Activated B cell treated with CpG ODN at 0.5 μM for 24 hours (primary cell): ENCODE data around the gene ACER2. TPM values are rescaled to one million over a fixed set of nuclear protein-coding genes. Genes with fewer than 3 reads are reported as not detected.

Experiments
- ATAC-seq: fragments of 200-7000 bp; cut with Tn5 transposase; one replicate; pipeline ENCODE4 v1.10.0; 2021; ENCODE audit warnings: low read depth, mild to moderate bottlenecking, moderate library complexity
- CTCF ChIA-PET: fragments of 350-600 bp; sonication (Branson Sonifier 250); formaldehyde crosslinking; loops from one replicate; lab custom pipeline; 2021; ENCODE audit warnings: antibody characterized with exemption; lab: Charles Lee
- POLR2A ChIA-PET: fragments of 350-600 bp; sonication (Branson Sonifier 250); formaldehyde crosslinking; loops from one replicate; lab custom pipeline; 2021; ENCODE audit warnings: antibody characterized with exemption; lab: Charles Lee
- DNase-seq: peaks from one replicate; pipeline ENCODE4 v3.0.0; 2022
- H3K27ac Mint-ChIP-seq: one replicate; pipeline ENCODE4 v1.8.0; 2020; ENCODE audit warnings: mixed read lengths
- H3K27me3 Mint-ChIP-seq: one replicate; pipeline ENCODE4 v1.8.0; 2021; ENCODE audit warnings: mixed read lengths
- H3K36me3 Mint-ChIP-seq: one replicate; pipeline ENCODE4 v1.8.0; 2021; ENCODE audit warnings: low read depth, mixed read lengths
- H3K4me1 Mint-ChIP-seq: one replicate; pipeline ENCODE4 v1.8.0; 2021; ENCODE audit warnings: mixed read lengths
- H3K4me3 Mint-ChIP-seq: one replicate; pipeline ENCODE4 v1.8.0; 2020; ENCODE audit warnings: mild to moderate bottlenecking, mixed read lengths
- H3K9me3 Mint-ChIP-seq: one replicate; pipeline ENCODE4 v1.8.0; 2020; ENCODE audit warnings: mixed read lengths
- intact Hi-C: fragments of 100-400 bp; cut with micrococcal nuclease; formaldehyde crosslinking; loops from one replicate; pipeline ENCODE4 v1.15.1; 2024
- total RNA-seq: library from RNA; stranded (reverse); gene quantifications from 2 replicates; pipeline ENCODE4 v1.2.3, GENCODE V29; 2022
- TF ChIP-seq, protein P1 (sequence below): fragments of 200-600 bp; IDR thresholded peaks from one replicate; pipeline ENCODE4 v1.8.0; 2022; ENCODE audit warnings: antibody characterized with exemption, mild to moderate bottlenecking

Gene ACER2
- 1.4 and 2.0 TPM in 2 replicates for total RNA-seq

DNA sequence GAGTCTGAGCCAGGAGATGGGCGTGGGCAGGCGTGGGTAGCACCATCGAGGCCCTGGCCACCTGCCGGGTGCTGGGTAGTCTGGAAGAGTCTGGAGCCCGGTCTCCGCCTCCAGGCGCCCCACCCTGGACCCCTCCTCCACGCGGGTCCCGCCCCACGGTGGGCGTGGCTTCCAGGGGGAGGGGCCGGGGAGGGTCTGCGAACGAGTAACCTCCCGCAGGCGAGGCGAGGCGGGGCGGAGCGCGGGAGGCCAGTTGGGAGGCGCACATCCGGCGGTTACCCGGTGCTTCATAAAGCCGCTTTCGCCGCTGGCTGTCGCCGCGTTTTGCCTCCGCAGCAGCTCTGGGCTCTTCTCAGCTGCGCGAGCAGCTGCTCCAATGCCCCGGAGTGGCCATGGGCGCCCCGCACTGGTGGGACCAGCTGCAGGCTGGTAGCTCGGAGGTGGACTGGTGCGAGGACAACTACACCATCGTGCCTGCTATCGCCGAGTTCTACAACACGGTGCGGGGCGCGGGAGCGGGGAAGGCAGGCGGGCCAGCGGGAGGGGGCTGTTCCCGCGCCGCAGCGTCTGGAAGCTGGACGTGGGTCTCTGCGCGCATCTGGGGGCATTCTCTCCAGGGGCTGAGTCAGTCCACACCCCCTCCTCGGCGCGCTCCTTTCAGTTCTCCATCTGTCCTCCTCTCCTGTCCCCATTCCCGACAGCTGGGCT is at the start of gene ACER2:
Gene ACER2 (plus strand): TSS at position 317 of the 708 bp plus-strand sequence. CDS start 76 bp downstream, at position 393.
- POLR2A ChIA-PET: interaction anchor here (0.6 to 1.3 kb wide), 4 partner anchors 29 to 283 kb away, joined by 3 to 12 read pairs (median 3); partner anchors contain the start of gene RPS6
- Mint-ChIP-seq H3K27ac (peak within 1 kb of the TSS; percentile 69), H3K4me1 (peaks cover 12% of the 10 kb centered on the region), H3K27me3 (no peaks in the 10 kb centered on the region), H3K4me3 (peak within 1 kb of the TSS; percentile 94), H3K9me3 (no peaks in the 10 kb centered on the region), H3K36me3 (peaks cover 3% of the 10 kb centered on the region)
- ATAC-seq (peak; percentile 97), DNase-seq (peak; percentile 99)
- intact Hi-C loops: loop anchor here (1.0 to 2.0 kb wide), 7 partner anchors 29 to 360 kb away; partner anchors contain the start of genes DENND4C, HAUS6, RPS6 and RRAGA
- CTCF ChIA-PET: no interaction called here
- TF ChIP-seq, protein P1, sequence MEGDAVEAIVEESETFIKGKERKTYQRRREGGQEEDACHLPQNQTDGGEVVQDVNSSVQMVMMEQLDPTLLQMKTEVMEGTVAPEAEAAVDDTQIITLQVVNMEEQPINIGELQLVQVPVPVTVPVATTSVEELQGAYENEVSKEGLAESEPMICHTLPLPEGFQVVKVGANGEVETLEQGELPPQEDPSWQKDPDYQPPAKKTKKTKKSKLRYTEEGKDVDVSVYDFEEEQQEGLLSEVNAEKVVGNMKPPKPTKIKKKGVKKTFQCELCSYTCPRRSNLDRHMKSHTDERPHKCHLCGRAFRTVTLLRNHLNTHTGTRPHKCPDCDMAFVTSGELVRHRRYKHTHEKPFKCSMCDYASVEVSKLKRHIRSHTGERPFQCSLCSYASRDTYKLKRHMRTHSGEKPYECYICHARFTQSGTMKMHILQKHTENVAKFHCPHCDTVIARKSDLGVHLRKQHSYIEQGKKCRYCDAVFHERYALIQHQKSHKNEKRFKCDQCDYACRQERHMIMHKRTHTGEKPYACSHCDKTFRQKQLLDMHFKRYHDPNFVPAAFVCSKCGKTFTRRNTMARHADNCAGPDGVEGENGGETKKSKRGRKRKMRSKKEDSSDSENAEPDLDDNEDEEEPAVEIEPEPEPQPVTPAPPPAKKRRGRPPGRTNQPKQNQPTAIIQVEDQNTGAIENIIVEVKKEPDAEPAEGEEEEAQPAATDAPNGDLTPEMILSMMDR: no peak

DNA sequence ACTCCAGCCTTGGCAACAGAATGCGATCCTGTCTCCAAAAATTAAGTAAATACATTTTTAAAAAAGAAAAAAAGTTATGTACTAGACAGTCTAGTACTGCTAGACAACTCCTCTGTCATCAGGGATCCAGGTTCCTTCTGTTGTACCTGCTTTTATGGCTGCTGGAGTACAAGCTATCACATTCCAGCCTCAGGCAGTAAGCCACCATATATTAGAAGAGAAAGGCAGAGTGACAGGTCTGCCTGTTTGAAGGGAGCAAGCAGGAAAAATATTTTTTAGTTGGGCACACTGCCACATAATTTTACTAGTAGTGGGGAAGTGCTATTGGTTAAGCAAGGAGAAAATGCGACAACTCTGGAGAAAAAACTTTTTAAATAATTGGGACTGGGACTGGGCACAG is 39.7 kb upstream of the ACER2 start:
- POLR2A ChIA-PET: interaction anchor here (1.3 kb wide), 1 partner anchor 11 kb away, joined by 3 read pairs; the partner anchor contains the start of gene RPS6
- Mint-ChIP-seq H3K4me1 (peaks cover 4% of the 10 kb centered on the region), H3K27ac (peak overlapping the region; percentile 37), H3K9me3 (no peaks in the 10 kb centered on the region), H3K36me3 (peaks cover 49% of the 10 kb centered on the region), H3K27me3 (no peaks in the 10 kb centered on the region), H3K4me3 (no peak overlapping the region)
- DNase-seq (no peak), ATAC-seq (no peak)
- intact Hi-C loops: no loop called here
- TF ChIP-seq, protein P1: no peak
- CTCF ChIA-PET: no interaction called here

DNA sequence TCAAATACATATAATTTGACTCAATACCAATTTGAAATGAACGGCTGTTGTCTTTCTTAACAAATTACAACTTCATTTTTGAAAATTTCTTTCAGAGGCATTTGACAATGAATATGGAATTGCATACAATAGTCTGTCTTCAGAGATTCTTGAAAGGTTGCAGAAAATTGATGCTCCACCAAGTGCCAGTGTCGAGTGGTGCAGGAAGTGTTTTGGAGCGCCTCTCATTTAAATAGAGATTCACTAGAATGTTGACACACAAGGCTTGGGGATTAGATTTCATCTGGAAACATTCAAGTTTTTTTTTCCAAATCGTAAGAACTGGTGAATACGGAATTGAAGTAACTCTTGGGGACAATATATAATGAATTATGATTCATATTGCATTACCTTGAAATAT is 36.9 kb upstream of the ACER2 start:
- ATAC-seq (no peak), DNase-seq (no peak)
- Mint-ChIP-seq H3K36me3 (peaks cover 65% of the 10 kb centered on the region), H3K27me3 (no peaks in the 10 kb centered on the region), H3K4me1 (peaks cover 11% of the 10 kb centered on the region), H3K4me3 (no peak overlapping the region), H3K27ac (no peak overlapping the region), H3K9me3 (no peaks in the 10 kb centered on the region)
- TF ChIP-seq, protein P1: no peak
- intact Hi-C loops: no loop called here
- POLR2A ChIA-PET: interaction anchor here (1.9 kb wide), 1 partner anchor 8 kb away, joined by 8 read pairs; the partner anchor contains the start of gene RPS6
- CTCF ChIA-PET: no interaction called here

DNA sequence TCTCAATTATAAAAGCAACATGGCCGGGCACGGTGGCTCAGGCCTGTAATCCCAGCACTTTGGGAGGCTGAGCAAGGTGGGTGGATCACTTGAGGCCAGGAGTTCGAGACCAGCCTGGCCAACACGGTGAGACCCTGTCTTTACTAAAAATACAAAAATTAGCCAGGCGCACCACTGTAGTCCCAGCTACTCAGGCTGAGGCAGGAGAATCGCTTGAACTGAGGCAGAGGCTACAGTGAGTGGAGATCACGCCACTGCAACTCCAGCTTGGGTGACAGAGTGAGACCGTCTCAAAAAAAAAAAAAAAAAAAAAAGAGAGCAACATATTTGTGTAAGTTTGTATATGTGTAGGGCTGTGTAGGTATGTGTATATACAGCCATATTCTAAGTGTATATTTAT is 36.2 kb upstream of the ACER2 start:
- Mint-ChIP-seq H3K36me3 (peaks cover 69% of the 10 kb centered on the region), H3K27ac (no peak overlapping the region), H3K4me3 (no peak overlapping the region), H3K4me1 (peaks cover 16% of the 10 kb centered on the region), H3K9me3 (no peaks in the 10 kb centered on the region), H3K27me3 (no peaks in the 10 kb centered on the region)
- ChIA-PET POLR2A (no interaction called here), CTCF (no interaction called here)
- intact Hi-C loops: no loop called here
- TF ChIP-seq, protein P1: no peak
- ATAC-seq (no peak), DNase-seq (no peak)

DNA sequence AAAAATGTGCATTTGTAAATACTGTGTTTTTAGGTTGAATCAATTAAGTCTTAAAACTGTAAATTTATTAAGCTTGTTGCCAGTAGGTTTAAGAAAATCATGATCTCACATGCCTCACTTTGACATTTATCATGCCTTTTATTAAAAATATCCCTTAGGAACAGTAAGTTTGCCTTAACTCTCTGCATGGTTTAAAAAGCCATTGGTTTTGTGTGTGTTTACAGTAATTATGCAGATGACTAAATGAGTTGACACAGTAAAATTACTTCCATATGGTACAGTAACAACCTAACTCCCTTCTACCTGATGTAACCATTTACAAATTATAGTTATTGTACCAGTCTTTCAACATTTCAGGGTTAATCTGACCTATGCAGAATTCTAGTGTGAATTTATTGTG is 35.3 kb upstream of the ACER2 start:
- Mint-ChIP-seq H3K4me1 (peaks cover 25% of the 10 kb centered on the region), H3K4me3 (no peak overlapping the region), H3K9me3 (no peaks in the 10 kb centered on the region), H3K27ac (no peak overlapping the region), H3K27me3 (no peaks in the 10 kb centered on the region), H3K36me3 (peaks cover 73% of the 10 kb centered on the region)
- intact Hi-C loops: no loop called here
- TF ChIP-seq, protein P1: no peak
- ATAC-seq (no peak), DNase-seq (no peak)
- ChIA-PET CTCF (interaction anchor here (0.6 to 1.0 kb wide), 2 partner anchors 90 to 198 kb away, joined by 3 read pairs; no protein-coding TSS in a partner anchor), POLR2A (no interaction called here)
